Measurements from ENCODE around the gene TSTD1. TPM values are rescaled to one million over a fixed set of nuclear protein-coding genes. Genes with fewer than 3 reads are reported as not detected.

Gene TSTD1
- total RNA-seq, 4 donors from 2014 or later: 8.6 to 52.6 (median 16.8) TPM

- Histone ChIP-seq H3K27me3 (no peaks in the 10 kb centered on the region), H3K4me3 (no peak overlapping the region), H3K4me1 (no peaks in the 10 kb centered on the region), H3K9me3 (no peaks in the 10 kb centered on the region), H3K27ac (no peak overlapping the region), H3K36me3 (no peaks in the 10 kb centered on the region)
- ATAC-seq: no peak
- intact Hi-C loops (cut with DNase I; ENCODE audit: low total_unique reads) (no loop called here), in situ Hi-C loops (cut with MboI; ENCODE audit: low sequenced_read_pairs in 4 of 4) (no loop called here)
- TF ChIP-seq CTCF (IDR thresholded peaks at IDR 0.05 in 4 of 5, conservative IDR thresholded peaks at IDR 0.05 in 1 of 5) (no peak), POLR2A (IDR thresholded peaks at IDR 0.05) (no peak)
- DNase-seq: no peak
These were observed 31.4 kb downstream of the TSTD1 start for GRCh38 chr1:161007369-161007768.

- TF ChIP-seq CTCF (IDR thresholded peaks at IDR 0.05 in 4 of 5, conservative IDR thresholded peaks at IDR 0.05 in 1 of 5) (no peak), POLR2A (IDR thresholded peaks at IDR 0.05) (no peak)
- DNase-seq: no peak
- no peaks in the 10 kb centered on the region for H3K27me3 ChIP-seq
- no peak overlapping the region for H3K27ac ChIP-seq
- H3K4me3 ChIP-seq: no peak overlapping the region
- H3K4me1 ChIP-seq: no peaks in the 10 kb centered on the region
- in situ Hi-C loops (cut with MboI; ENCODE audit: low sequenced_read_pairs in 4 of 4): no loop called here
- no peaks in the 10 kb centered on the region for H3K9me3 ChIP-seq
- ATAC-seq: no peak
- intact Hi-C loops (cut with DNase I; ENCODE audit: low total_unique reads): no loop called here
- H3K36me3 ChIP-seq: no peaks in the 10 kb centered on the region
These were observed 32.2 kb downstream of the TSTD1 start for GRCh38 chr1:161006563-161006962.

- H3K4me1 ChIP-seq: no peaks in the 10 kb centered on the region
- peaks cover 0 to 9% of the 10 kb centered on the region in 2 donors for H3K36me3 ChIP-seq
- no peaks in the 10 kb centered on the region for H3K9me3 ChIP-seq
- ATAC-seq (no peak), DNase-seq (no peak)
- TF ChIP-seq CTCF (IDR thresholded peaks at IDR 0.05 in 4 of 5, conservative IDR thresholded peaks at IDR 0.05 in 1 of 5) (no peak), POLR2A (IDR thresholded peaks at IDR 0.05) (no peak)
- in situ Hi-C loops (cut with MboI; ENCODE audit: low sequenced_read_pairs in 4 of 4): no loop called here
- no peak overlapping the region for H3K4me3 ChIP-seq
- no peaks in the 10 kb centered on the region for H3K27me3 ChIP-seq
- intact Hi-C loops (cut with DNase I; ENCODE audit: low total_unique reads): no loop called here
- H3K27ac ChIP-seq: no peak overlapping the region
These were observed 37.2 kb downstream of the TSTD1 start for GRCh38 chr1:161001525-161001924.

GRCh38 chr1:161000736-161001480 is 37.9 kb downstream of the TSTD1 start:
- intact Hi-C loops (cut with DNase I; ENCODE audit: low total_unique reads) (no loop called here), in situ Hi-C loops (cut with MboI; ENCODE audit: low sequenced_read_pairs in 4 of 4) (no loop called here)
- H3K36me3 ChIP-seq: peaks cover 0 to 9% of the 10 kb centered on the region in 2 donors
- no peaks in the 10 kb centered on the region for H3K27me3 ChIP-seq
- H3K4me3 ChIP-seq: no peak overlapping the region
- ATAC-seq (no peak), DNase-seq (no peak)
- TF ChIP-seq POLR2A (IDR thresholded peaks at IDR 0.05): no peak
- TF ChIP-seq CTCF (IDR thresholded peaks at IDR 0.05 in 4 of 5, conservative IDR thresholded peaks at IDR 0.05 in 1 of 5): no peak
- no peaks in the 10 kb centered on the region for H3K4me1 ChIP-seq
- no peak overlapping the region for H3K27ac ChIP-seq
- no peaks in the 10 kb centered on the region for H3K9me3 ChIP-seq

Measured in gastrocnemius medialis (tissue), 4 donors.